ENCODE data around the gene KIAA1671. TPM values are rescaled to one million over a fixed set of nuclear protein-coding genes. Genes with fewer than 3 reads are reported as not detected.

KIAA1671 gene
- total and polyA plus RNA-seq, 2 of the 13 experiments (the other 11 are each of a cell fraction or from before 2014, with no cell fraction given) = 13.5 to 13.6 TPM

DNA sequence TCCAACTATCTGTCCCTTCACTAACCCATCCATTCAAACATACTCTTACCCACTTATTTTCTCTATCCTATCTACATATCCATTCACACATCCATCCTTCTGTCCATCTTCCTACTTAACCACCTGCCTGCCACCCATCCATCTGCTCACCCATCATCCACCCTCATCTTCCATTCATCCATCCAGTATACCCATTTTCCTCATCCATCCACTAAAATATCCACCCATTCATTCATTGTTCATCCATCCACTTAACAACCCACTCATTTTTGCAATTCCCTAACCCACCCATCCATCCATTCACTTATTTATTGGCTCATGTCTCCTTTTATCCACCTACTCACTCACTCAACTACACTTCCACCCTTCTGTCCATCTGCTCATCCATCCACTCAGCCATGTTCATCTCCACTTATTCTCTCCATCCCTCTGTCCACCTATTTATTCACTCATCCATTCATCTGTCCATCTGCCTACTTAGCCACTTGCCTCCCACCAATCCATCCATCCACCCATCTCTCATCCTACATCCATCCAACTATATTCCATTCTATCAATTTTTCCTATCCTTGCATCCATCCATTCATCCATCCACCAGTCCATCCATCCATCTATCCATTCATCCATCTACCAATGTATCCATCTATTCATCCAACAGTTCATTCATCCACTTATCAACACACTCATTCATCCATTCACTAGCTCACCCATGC lies 16.6 kb upstream of the KIAA1671 start:
- Histone ChIP-seq H3K9ac (ENCODE audit: insufficient read depth, low read depth, low read length) (no peak overlapping the region), H4K20me1 (ENCODE audit: insufficient read depth, low read length) (no peaks in the 10 kb centered on the region), H3K36me3 (replicated peaks in 1 of 2; ENCODE audit: control insufficient read depth in 1 of 2, insufficient read depth in 2 of 2, low read length in 2 of 2) (no peaks in the 10 kb centered on the region), H3K27me3 (ENCODE audit: control insufficient read depth in 1 of 2, insufficient read depth in 2 of 2, low read length in 2 of 2) (peaks cover 0 to 9% of the 10 kb centered on the region in 2 experiments; a peak in 1 of 5 replicates), H3K27ac (ENCODE audit: extremely low read length, insufficient read depth, low read length) (no peak overlapping the region), H3K4me1 (ENCODE audit: insufficient read depth, low read length) (peaks cover 9% of the 10 kb centered on the region), H3K9me3 (ENCODE audit: low read length) (no peaks in the 10 kb centered on the region), H2AFZ (ENCODE audit: low read length) (no peak overlapping the region), H3K79me2 (ENCODE audit: insufficient read depth, low read length) (no peaks in the 10 kb centered on the region), H3K4me2 (ENCODE audit: low read depth, low read length) (no peak overlapping the region), H3K4me3 (replicated peaks in 1 of 3; ENCODE audit: insufficient read depth in 1 of 3, low read depth in 2 of 3, low read length in 3 of 3) (no peak overlapping the region)
- in situ Hi-C loops (cut with HindIII; ENCODE audit: extremely low pct_ligation_motif_present, low pct_unique_long_range_greater_than_20kb) = loop anchor here (25.0 kb wide), 1 partner anchor 251 kb away; the partner anchor contains the start of gene CRYBB3
- no peak for DNase-seq (ENCODE audit: low spot score)
- TF ChIP-seq ZNF292 (CRISPR knock-in tag; IDR thresholded peaks at IDR 0.05; ENCODE audit: borderline replicate concordance, low read depth) (no peak), IKZF4 (CRISPR knock-in tag; IDR thresholded peaks at IDR 0.05; ENCODE audit: borderline replicate concordance, low read depth, not compliant biosample characterization) (no peak), ZSCAN20 (CRISPR knock-in tag; IDR thresholded peaks at IDR 0.05; ENCODE audit: borderline replicate concordance) (no peak), ZBTB7A (CRISPR knock-in tag; IDR thresholded peaks at IDR 0.05) (no peak), RAD51 (IDR thresholded peaks at IDR 0.05; ENCODE audit: borderline replicate concordance) (peak; percentile 31; the same call in 1 of the 2 replicates), ZNF788 (CRISPR knock-in tag; IDR thresholded peaks at IDR 0.05; ENCODE audit: borderline replicate concordance) (no peak), FOSL2 (CRISPR knock-in tag; IDR thresholded peaks at IDR 0.05) (no peak), ATM (IDR thresholded peaks at IDR 0.05; ENCODE audit: borderline replicate concordance) (peak; percentile 20; the same call in 1 of the 2 replicates), CREB1 (IDR thresholded peaks at IDR 0.05) (no peak), CREB1 (CRISPR knock-in tag; IDR thresholded peaks at IDR 0.05) (no peak), ZFP36L1 (CRISPR knock-in tag; IDR thresholded peaks at IDR 0.05) (no peak)
- TF ChIP-seq, protein P1, sequence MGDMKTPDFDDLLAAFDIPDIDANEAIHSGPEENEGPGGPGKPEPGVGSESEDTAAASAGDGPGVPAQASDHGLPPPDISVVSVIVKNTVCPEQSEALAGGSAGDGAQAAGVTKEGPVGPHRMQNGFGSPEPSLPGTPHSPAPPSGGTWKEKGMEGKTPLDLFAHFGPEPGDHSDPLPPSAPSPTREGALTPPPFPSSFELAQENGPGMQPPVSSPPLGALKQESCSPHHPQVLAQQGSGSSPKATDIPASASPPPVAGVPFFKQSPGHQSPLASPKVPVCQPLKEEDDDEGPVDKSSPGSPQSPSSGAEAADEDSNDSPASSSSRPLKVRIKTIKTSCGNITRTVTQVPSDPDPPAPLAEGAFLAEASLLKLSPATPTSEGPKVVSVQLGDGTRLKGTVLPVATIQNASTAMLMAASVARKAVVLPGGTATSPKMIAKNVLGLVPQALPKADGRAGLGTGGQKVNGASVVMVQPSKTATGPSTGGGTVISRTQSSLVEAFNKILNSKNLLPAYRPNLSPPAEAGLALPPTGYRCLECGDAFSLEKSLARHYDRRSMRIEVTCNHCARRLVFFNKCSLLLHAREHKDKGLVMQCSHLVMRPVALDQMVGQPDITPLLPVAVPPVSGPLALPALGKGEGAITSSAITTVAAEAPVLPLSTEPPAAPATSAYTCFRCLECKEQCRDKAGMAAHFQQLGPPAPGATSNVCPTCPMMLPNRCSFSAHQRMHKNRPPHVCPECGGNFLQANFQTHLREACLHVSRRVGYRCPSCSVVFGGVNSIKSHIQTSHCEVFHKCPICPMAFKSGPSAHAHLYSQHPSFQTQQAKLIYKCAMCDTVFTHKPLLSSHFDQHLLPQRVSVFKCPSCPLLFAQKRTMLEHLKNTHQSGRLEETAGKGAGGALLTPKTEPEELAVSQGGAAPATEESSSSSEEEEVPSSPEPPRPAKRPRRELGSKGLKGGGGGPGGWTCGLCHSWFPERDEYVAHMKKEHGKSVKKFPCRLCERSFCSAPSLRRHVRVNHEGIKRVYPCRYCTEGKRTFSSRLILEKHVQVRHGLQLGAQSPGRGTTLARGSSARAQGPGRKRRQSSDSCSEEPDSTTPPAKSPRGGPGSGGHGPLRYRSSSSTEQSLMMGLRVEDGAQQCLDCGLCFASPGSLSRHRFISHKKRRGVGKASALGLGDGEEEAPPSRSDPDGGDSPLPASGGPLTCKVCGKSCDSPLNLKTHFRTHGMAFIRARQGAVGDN (CRISPR knock-in tag; IDR thresholded peaks at IDR 0.05) = no peak
- TF ChIP-seq, protein P2, sequence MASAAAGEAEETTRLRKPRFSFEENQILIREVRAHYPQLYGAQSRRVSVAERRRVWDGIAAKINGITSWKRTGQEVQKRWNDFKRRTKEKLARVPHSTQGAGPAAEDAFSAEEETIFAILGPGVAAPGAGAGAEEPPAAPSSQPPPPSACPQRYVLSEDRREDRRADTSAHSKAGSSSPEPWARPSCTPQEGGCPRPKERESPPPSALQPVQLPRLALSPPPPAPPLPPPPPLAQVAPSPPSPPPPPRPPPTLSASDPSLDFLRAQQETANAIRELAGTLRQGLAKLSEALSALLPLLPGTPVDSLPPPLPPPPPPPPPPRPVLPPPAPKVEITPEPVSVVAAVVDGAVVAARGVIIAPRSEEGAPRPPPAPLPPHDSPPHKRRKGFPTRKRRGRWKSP (CRISPR knock-in tag; IDR thresholded peaks at IDR 0.05) = no peak
- TF ChIP-seq, protein P3, sequence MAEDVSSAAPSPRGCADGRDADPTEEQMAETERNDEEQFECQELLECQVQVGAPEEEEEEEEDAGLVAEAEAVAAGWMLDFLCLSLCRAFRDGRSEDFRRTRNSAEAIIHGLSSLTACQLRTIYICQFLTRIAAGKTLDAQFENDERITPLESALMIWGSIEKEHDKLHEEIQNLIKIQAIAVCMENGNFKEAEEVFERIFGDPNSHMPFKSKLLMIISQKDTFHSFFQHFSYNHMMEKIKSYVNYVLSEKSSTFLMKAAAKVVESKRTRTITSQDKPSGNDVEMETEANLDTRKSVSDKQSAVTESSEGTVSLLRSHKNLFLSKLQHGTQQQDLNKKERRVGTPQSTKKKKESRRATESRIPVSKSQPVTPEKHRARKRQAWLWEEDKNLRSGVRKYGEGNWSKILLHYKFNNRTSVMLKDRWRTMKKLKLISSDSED (CRISPR knock-in tag; IDR thresholded peaks at IDR 0.05) = no peak
- BruUV-seq (replicated peaks) = no TSS peak
- POLR2A ChIA-PET = no interaction called here
- no peak for FAIRE-seq
- no peak for ATAC-seq
- intact Hi-C loops (cut with micrococcal nuclease; ENCODE audit: unreplicated experiment) = no loop called here
- CTCF ChIA-PET (ENCODE audit: low intra/inter-chr PET ratio, low total read pairs) = interaction anchor here (1.6 kb wide), 1 partner anchor 122 kb away, joined by 9 read pairs; no protein-coding TSS in a partner anchor
